HCT116 (cell line): ENCODE data around the gene LBHD1. TPM values are rescaled to one million over a fixed set of nuclear protein-coding genes. Genes with fewer than 3 reads are reported as not detected.
"Not testable (repeated sequence)": the region's sequence is repeated elsewhere in the genome, so short reads cannot be mapped to it uniquely, and the experiment has no call there.

Source experiments
- ATAC-seq: fragments of 200-7000 bp; cut with Tn5 transposase; 2 replicates; pipeline ENCODE4 v1.9.1; 2020; ENCODE audit warnings: mild to moderate bottlenecking, moderate library complexity
- BruUV-seq: library from RNA; stranded (reverse); fragments of 400-500 nt; replicated peaks from 2 replicates; lab custom pipeline; 2021; lab: Mats Ljungman, UMichigan
- CTCF ChIA-PET: fragments of 300-600 bp; sonication (Branson Sonifier 250); formaldehyde crosslinking; loops from one replicate; lab custom pipeline; 2021; ENCODE audit warnings: antibody characterized with exemption; lab: Charles Lee
- POLR2A ChIA-PET: fragments of 300-600, 350-600 bp; sonication (Branson Sonifier 250); formaldehyde crosslinking; loops from one replicate; lab custom pipeline; 2021; ENCODE audit warnings: antibody characterized with exemption; lab: Charles Lee
- RAD21 ChIA-PET, 2 experiments: fragments of 300-600 bp; sonication (Branson Sonifier 250); formaldehyde crosslinking; loops; one replicate each; lab custom pipeline; 2023; ENCODE audit warnings: low total read pairs in 2 of 2; ENCODE audit not compliant: uncharacterized antibody in 2 of 2, unreplicated experiment in 2 of 2, low non-redundant PET in 1 of 2; lab: Charles Lee
- DNase-seq: peaks from one replicate; pipeline ENCODE4 v3.0.0-alpha.2; 2010; ENCODE audit warnings: low read depth, low spot score
- H2AFZ ChIP-seq: fragments of 200-600 bp; shearing (Covaris generic), sonication (generic); 2 replicates; pipeline ENCODE4 v1.6.1; 2017; ENCODE audit warnings: low read depth, mixed run types, mixed read lengths, antibody characterized with exemption, low read length; ENCODE audit not compliant: poor library complexity, severe bottlenecking
- H3K27ac ChIP-seq: 2 replicates; pipeline ENCODE4 v1.5.1; 2012; ENCODE audit warnings: low read depth, low read length
- H3K27me3 ChIP-seq: fragments of 200-600 bp; sonication (generic); 2 replicates; pipeline ENCODE4 v1.6.1; 2016; ENCODE audit warnings: mixed run types, low read length, mixed read lengths; ENCODE audit not compliant: insufficient read depth
- H3K36me3 ChIP-seq, 2 experiments: fragments of 200-500 bp in 1 of 2; fragments of 200-600 bp in 1 of 2; sonication (Bioruptor generic) in 1 of 2; sonication (generic) in 1 of 2; 2 replicates each; pipeline versions ENCODE4 v1.5.1 to v1.6.1; 2014 to 2016; ENCODE audit warnings: low read length in 2 of 2, inconsistent platforms in 1 of 2, mixed read lengths in 1 of 2, mixed run types in 1 of 2; ENCODE audit not compliant: insufficient read depth in 2 of 2, control insufficient read depth in 1 of 2
- H3K4me1 ChIP-seq, 2 experiments: fragments of 200-600 bp in 1 of 2; sonication (generic) in 1 of 2; 2 replicates each; pipeline versions ENCODE4 v1.5.1 to v1.6.1; 2012 to 2017; ENCODE audit warnings: low read length in 2 of 2, inconsistent platforms in 1 of 2, mild to moderate bottlenecking in 1 of 2, mixed read lengths in 1 of 2, mixed run types in 1 of 2, moderate library complexity in 1 of 2; ENCODE audit not compliant: insufficient read depth in 2 of 2, control insufficient read depth in 1 of 2
- H3K4me2 ChIP-seq: fragments of 200-600 bp; sonication (generic); 2 replicates; pipeline ENCODE4 v1.6.1; 2017; ENCODE audit warnings: mixed run types, low read length, mixed read lengths
- H3K4me3 ChIP-seq, 2 experiments: fragments of 200-600 bp in 1 of 2; sonication (generic) in 1 of 2; replicated peaks in 1 of 2; 2 replicates each; pipeline ENCODE4 v1.5.1; 2011 to 2016; ENCODE audit warnings: low read length in 2 of 2, control low read depth in 1 of 2, low read depth in 1 of 2, mild to moderate bottlenecking in 1 of 2, mixed read lengths in 1 of 2, mixed run types in 1 of 2
- H3K79me2 ChIP-seq: fragments of 200-600 bp; sonication (generic); 2 replicates; pipeline ENCODE4 v1.6.1; 2017; ENCODE audit warnings: mild to moderate bottlenecking, mixed run types, low read length, moderate library complexity, mixed read lengths; ENCODE audit not compliant: insufficient read depth
- H3K9ac ChIP-seq: fragments of 200-600 bp; sonication (generic); 2 replicates; pipeline ENCODE4 v1.6.1; 2016; ENCODE audit warnings: low read length, mixed read lengths
- H3K9me2 ChIP-seq: fragments of 200-600 bp; sonication (generic), shearing (Covaris generic); 2 replicates; pipeline ENCODE4 v1.6.1; 2017; ENCODE audit warnings: mixed run types, mild to moderate bottlenecking, moderate library complexity; ENCODE audit not compliant: insufficient read depth
- H3K9me3 ChIP-seq, 2 experiments: fragments of 200-500 bp in 1 of 2; fragments of 200-600 bp in 1 of 2; sonication (Bioruptor generic) in 1 of 2; sonication (generic) in 1 of 2; 2 replicates each; pipeline ENCODE4 v1.6.1; 2014 to 2017; ENCODE audit warnings: low read length in 2 of 2, mixed read lengths in 2 of 2, inconsistent platforms in 1 of 2, low read depth in 1 of 2, mild to moderate bottlenecking in 1 of 2, mixed run types in 1 of 2, moderate library complexity in 1 of 2; ENCODE audit not compliant: control insufficient read depth in 1 of 2, insufficient read depth in 1 of 2
- H4K20me1 ChIP-seq: fragments of 200-600 bp; sonication (generic), shearing (Covaris generic); 2 replicates; pipeline ENCODE4 v1.6.1; 2017; ENCODE audit warnings: mixed run types, mild to moderate bottlenecking, moderate library complexity; ENCODE audit not compliant: insufficient read depth
- EGR1 ChIP-seq: IDR thresholded peaks from 2 replicates; pipeline ENCODE4 v1.6.1; 2012; ENCODE audit warnings: low read depth
- EZH2 ChIP-seq: fragments of 200-600 bp; sonication (generic); IDR thresholded peaks from 2 replicates; pipeline ENCODE4 v1.6.1; 2017; ENCODE audit warnings: antibody characterized with exemption, mixed run types
- POLR2AphosphoS5 ChIP-seq: IDR thresholded peaks from 2 replicates; pipeline ENCODE4 v1.6.1; 2011; ENCODE audit warnings: mild to moderate bottlenecking, low read depth, low read length, moderate library complexity
- intact Hi-C: fragments of 100-400 bp; cut with micrococcal nuclease; formaldehyde crosslinking; loops from 2 replicates; pipeline ENCODE4 v1.10.0; 2022
- total RNA-seq: library from RNA; stranded (reverse); gene quantifications from one replicate; pipeline ENCODE4 v1.2.1, GENCODE V29; 2021; ENCODE audit not compliant: unreplicated experiment

The LBHD1 gene
- total RNA-seq, 1 experiment from 2014 or later, result 14.7 TPM

- H3K4me1 ChIP-seq, BruUV-seq, ATAC-seq, H3K27me3 ChIP-seq, H3K4me3 ChIP-seq, H3K4me2 ChIP-seq, H3K9ac ChIP-seq, H3K9me2 ChIP-seq, H3K27ac ChIP-seq, H3K9me3 ChIP-seq, H3K79me2 ChIP-seq, DNase-seq, H2AFZ ChIP-seq, H4K20me1 ChIP-seq: not testable (repeated sequence)
- intact Hi-C loops, result loop anchor here (2.0 to 5.0 kb wide), 2 partner anchors 13 to 296 kb away; no protein-coding TSS in a partner anchor
- peaks cover 19 to 30% of the 10 kb centered on the region in 2 experiments; a peak in 3 of 4 replicates for H3K36me3 ChIP-seq
- POLR2A ChIA-PET, result interaction anchor here (2.0 kb wide), 1 partner anchor 29 kb away, joined by 6 read pairs; the partner anchor contains the start of genes C11orf98 and CSKMT
- RAD21 ChIA-PET, result interaction anchor here in 1 of 2 experiments (0.7 kb wide), 1 partner anchor 95 kb away, joined by 3 read pairs; no protein-coding TSS in a partner anchor
- CTCF ChIA-PET, result interaction anchor here (0.8 to 3.7 kb wide), 4 partner anchors 9 to 299 kb away, joined by 4 to 15 read pairs (median 7); no protein-coding TSS in a partner anchor
Measured at GRCh38 chr11:62693624-62694023, 21.6 kb upstream of the LBHD1 start.

GRCh38 chr11:62689421-62690183 is 17.5 kb upstream of the LBHD1 start, which contains the start of gene LRRN4CL:
Gene LRRN4CL (minus strand): TSS chr11:62689530. CDS start chr11:62688508, 1,022 bp downstream.
- no peak within 1 kb of the TSS for H3K27ac ChIP-seq
- no peak within 1 kb of the TSS for H3K4me2 ChIP-seq
- no peaks in the 10 kb centered on the region for H3K27me3 ChIP-seq
- ChIA-PET CTCF (interaction anchor here (1.8 kb wide), 1 partner anchor 9 kb away, joined by 6 read pairs; no protein-coding TSS in a partner anchor), POLR2A (interaction anchor here (1.2 to 1.3 kb wide), 2 partner anchors 16 to 25 kb away, joined by 3 to 4 read pairs; partner anchors contain the start of genes C11orf98 and CSKMT), RAD21 (no interaction called here)
- ATAC-seq (no peak), DNase-seq (no peak)
- TF ChIP-seq POLR2AphosphoS5 (no peak), EZH2 (no peak), EGR1 (no peak)
- H3K36me3 ChIP-seq, result peaks cover 19 to 30% of the 10 kb centered on the region in 2 experiments; a peak in 3 of 4 replicates
- intact Hi-C loops, result loop anchor here (5.0 kb wide), 1 partner anchor 292 kb away; no protein-coding TSS in a partner anchor
- no peaks in the 10 kb centered on the region for H3K79me2 ChIP-seq
- no peaks in the 10 kb centered on the region for H3K9me2 ChIP-seq
- H4K20me1 ChIP-seq, result no peaks in the 10 kb centered on the region
- no peak within 1 kb of the TSS for H3K4me3 ChIP-seq
- H2AFZ ChIP-seq, result no peak within 1 kb of the TSS
- no TSS peak for BruUV-seq
- H3K9me3 ChIP-seq, result no peaks in the 10 kb centered on the region
- no peak within 1 kb of the TSS for H3K9ac ChIP-seq
- no peaks in the 10 kb centered on the region for H3K4me1 ChIP-seq
